Breast epithelium (tissue), 3 donors: Measurements from ENCODE around the gene MTHFD1.
"Not testable (repeated sequence)": the region's sequence is repeated elsewhere in the genome, so short reads cannot be mapped to it uniquely, and the experiment has no call there.

ENCODE experiments used
- POLR2A ChIP-seq: fragments of 450-650 bp; IDR thresholded peaks from one replicate; pipeline ENCODE4 v1.6.1; 2016; ENCODE audit warnings: antibody characterized with exemption, mild to moderate bottlenecking, moderate library complexity
- TF ChIP-seq, protein P1 (sequence below), 3 donors: fragments of 450-650 bp; IDR thresholded peaks; one replicate each; pipeline ENCODE4 v1.5.1; 2016 to 2017; ENCODE audit warnings: antibody characterized with exemption in 3 of 3, mild to moderate bottlenecking in 3 of 3, moderate library complexity in 3 of 3

GRCh38 chr14:64365358-64365889 is 22.7 kb upstream of the MTHFD1 start:
- TF ChIP-seq, protein P1, sequence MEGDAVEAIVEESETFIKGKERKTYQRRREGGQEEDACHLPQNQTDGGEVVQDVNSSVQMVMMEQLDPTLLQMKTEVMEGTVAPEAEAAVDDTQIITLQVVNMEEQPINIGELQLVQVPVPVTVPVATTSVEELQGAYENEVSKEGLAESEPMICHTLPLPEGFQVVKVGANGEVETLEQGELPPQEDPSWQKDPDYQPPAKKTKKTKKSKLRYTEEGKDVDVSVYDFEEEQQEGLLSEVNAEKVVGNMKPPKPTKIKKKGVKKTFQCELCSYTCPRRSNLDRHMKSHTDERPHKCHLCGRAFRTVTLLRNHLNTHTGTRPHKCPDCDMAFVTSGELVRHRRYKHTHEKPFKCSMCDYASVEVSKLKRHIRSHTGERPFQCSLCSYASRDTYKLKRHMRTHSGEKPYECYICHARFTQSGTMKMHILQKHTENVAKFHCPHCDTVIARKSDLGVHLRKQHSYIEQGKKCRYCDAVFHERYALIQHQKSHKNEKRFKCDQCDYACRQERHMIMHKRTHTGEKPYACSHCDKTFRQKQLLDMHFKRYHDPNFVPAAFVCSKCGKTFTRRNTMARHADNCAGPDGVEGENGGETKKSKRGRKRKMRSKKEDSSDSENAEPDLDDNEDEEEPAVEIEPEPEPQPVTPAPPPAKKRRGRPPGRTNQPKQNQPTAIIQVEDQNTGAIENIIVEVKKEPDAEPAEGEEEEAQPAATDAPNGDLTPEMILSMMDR (IDR thresholded peaks at IDR 0.05) = not testable (repeated sequence)
- TF ChIP-seq POLR2A = not testable (repeated sequence)
